ENCODE measurements around the gene SLC45A2.

Gene SLC45A2

DNA sequence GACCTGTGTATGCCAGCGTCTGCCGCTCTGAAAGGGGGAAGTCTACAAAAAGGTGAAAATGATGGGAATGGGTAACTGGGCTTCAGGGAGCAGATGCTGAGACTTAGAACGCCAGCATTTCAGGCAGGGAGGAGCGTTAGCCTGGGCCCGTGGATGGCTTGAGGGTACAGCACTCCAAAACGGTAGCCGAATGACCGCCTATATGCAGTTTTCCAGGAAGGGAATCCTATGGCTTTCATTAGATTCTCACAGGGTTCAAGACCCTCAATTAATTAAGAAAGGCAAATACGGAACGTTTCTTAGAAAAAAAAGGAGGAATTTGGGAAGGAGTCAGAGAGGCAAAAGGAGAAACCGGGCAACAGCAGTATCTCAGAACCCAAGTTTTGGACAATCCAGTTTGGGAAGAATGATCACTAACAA, 22.7 kb upstream of the SLC45A2 start:
- no peak for DNase-seq (ENCODE audit: low spot score)

DNA sequence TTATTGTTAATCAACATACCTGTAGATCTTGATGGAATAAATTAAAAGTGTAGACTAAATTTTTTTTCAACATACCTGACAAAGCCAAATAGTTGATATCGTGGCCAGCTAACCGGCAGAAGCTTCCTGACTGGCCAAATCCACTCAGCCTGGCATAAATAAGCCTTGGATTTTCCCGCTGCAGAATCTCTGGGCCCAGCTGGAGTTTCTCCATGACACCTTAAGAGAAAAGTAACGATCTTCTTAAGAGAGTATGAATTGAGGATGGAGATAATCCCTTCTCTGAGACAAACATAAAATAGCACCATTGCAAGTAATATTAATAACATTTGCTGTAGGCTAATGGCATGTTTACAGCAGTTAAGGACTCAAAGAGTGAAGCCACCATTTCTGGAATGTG, 21.2 kb upstream of the SLC45A2 start:
- DNase-seq (ENCODE audit: low spot score) = no peak

DNA sequence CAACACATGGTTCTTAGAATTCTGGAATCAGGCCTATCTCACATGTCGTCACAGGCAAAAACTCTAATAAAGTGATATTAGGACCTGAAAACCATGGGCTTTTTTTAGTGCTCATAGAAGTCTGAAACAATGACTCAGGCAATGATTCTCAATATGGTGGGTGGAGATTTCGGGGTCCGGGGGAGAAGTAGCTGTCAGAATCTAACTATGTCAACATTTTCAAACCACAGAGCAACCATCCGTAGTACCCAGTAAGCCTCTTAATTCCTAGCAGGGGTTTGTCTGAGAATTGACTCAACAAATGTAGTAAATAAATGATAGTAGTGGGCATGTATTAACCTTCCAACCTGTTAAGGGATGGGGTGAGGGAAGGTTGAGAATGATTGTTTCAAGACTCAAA, 20.7 kb upstream of the SLC45A2 start:
- no peak for DNase-seq (ENCODE audit: low spot score)

DNA sequence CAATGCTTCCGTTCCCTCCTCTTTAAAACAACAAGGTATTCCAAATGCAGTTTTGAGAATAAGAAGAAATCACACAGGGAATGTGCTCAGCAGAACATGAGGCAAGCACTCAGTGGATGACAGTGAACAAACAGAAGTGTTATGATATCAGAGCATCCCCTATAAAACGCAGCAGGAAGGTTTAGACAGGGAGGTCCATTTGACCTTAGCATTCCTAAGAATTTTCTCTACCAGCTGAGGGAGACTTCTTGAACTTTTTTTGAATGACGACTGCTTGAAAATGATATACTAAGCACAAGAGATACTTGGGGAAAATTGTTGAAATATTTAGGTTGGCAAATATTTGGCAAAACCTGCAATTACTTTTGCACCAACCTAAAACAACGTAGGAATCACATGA, 19.4 kb upstream of the SLC45A2 start:
- no peak for DNase-seq (ENCODE audit: low spot score)

DNA sequence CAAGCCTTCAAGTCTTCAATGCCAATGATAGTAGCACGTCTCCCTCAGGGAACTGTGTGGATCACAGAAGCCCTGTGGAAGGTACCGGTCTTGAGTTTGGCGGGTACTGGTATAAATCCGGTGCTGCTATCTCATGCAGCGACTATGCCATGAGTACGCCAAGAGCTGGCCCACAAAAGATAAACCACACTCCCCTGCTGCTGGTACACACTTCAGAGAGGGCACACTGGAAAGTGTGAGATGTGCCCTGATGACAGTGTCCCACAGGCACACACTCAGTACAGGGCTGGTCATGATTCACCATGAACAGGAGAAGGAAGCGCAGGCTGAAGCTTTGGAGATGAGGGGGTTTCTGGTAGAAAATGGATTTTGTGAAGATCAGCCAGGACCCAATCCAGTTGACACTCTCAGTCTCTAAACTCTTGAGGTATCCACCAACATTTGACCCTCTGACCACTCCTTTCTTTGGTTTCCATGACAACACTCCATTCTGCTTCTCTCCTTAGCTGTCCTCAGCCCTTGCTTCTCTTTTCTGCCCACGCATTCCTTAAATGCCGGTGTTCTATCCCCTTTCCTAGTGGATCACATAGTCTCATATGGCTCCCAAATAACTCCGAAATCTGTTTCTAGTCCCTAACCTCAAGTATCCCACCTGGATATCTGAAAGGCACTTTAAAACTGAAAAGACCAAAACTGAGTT, 18.3 kb upstream of the SLC45A2 start:
- DNase-seq (ENCODE audit: low spot score) = no peak

DNA sequence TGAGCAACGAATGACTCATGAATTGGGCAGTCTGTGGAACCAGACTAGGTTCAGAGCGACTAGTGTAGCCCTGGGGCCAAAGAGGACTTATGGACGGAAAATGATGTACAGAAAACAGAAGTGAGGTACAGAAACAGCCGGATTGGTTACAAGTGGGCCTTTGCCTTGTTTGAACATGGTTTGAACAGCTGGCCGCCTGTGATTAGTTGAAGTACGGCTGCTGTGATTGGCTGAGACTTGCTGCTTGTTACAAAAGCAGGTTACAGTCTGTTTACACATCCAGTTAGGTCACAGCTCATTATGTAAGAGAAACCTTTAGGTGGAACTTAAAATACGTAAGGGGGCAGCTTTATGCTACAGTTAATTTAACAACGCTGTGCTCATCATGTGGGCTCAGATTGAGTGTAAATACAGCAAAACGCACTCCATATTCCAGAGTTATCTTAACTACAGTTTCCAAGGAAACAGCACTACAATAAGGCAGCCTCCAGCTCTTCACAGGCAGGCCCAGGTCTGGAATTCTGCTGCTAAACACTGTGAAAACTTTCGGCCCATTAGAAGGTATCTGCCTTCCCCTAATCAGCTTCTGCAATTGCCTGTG, 16.8 kb upstream of the SLC45A2 start:
- no peak for DNase-seq (ENCODE audit: low spot score)

DNA sequence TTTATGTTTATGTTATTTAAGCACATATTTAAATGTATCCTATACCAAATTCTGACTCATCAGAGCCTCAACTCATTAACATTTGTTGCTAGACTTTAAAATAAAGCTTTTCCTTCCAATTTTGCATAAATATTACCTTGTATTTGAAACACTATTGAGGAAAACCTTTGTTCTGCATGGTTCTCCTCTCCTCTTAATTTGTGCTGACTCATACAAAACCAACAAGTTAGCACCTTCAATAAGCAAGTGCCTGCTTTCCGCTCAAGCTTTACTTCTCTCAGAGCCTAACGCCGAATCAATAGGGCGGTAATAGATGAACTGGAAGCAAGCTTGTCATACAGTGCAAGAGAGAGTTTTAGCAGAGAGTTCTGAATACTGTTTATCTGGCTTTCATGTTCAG, 15.5 kb upstream of the SLC45A2 start:
- DNase-seq (ENCODE audit: low spot score) = no peak

DNA sequence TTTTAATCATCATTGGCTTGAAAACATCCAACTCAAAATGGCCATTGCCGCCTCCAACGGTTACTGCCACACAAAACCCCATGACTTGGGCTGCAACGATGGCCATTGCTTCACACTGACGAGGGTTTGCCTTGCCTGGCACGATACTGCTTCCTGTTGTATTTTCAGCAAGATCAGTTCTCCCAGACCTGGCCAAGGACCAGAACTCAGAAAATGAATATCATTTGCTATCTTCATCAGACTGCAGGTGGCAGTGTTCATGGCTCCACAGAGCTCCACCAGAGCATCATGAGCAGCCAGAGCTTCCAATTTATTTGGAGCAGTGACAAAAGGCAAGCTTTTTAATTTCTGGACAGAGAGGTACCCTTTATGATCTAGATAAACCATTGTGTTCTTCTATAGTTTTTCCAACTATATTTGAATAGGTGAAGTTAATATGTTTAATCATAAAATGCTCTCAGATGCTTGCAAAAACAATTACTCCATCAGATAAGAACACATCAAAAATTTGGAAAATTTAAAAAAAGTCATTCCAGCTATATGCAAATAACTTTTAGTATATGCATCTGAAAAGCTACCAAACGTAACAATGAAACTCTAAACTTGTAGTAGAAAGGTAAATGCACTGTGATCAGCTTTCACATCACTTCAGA, 13.0 kb upstream of the SLC45A2 start:
- DNase-seq (ENCODE audit: low spot score) = peak; percentile 45

DNA sequence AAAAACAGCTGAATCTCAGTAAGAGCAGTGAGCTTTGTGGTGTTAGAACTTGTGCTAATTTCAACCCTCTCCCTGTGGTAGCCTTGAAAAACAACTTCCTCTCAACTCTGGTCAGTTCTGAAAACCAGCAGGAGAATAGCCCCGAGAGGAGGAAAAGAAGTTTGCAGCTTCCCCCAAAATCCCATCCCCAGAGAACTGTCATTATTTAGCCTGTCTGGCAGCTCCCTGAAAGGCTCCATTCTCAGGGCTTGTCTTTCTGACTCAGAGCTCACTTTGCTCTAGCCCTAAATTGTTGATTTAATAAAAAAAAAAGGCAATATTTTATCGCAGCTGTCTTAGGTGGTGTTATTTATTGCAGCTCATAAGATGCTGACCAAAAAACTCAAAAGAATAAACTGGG, 11.4 kb upstream of the SLC45A2 start:
- no peak for DNase-seq (ENCODE audit: low spot score)

DNA sequence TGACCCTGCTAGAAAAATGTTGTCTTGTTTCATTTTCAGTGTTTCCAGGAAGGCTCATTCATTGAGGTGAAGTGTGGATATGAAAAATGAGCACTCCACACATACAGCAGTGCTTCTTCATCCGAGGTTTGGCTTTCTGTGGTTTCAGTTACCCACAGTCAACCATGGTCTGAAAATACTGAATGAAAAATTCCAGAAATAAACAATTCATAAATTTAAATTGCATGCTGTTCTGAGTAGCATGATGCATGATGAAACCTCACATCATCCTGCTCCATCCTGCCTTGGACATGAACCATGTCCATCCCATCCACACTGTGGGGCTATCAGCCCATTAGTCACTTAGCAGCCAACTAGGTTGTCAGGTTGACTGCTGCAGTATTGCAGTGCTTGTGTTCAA, 10.4 kb upstream of the SLC45A2 start:
- no peak for DNase-seq (ENCODE audit: low spot score)

DNA sequence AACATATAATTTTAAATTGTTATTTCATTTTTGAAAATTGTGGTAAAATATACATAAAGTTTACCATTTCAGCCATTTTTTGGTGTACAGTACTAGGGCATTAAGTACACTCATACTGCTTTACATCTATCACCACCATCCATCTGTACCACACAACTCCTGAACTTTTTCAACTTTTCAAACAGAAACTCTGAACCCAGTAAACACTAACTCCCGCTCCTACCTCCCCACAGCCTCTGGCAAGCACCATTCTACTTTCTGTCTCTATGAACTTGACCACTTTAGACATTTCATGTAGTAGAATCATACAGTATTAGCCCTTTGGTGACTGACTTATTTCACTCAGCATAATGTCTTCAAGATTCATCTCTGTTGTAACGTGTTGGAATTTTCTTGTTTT, 8.4 kb upstream of the SLC45A2 start:
- no peak for DNase-seq (ENCODE audit: low spot score)

DNA sequence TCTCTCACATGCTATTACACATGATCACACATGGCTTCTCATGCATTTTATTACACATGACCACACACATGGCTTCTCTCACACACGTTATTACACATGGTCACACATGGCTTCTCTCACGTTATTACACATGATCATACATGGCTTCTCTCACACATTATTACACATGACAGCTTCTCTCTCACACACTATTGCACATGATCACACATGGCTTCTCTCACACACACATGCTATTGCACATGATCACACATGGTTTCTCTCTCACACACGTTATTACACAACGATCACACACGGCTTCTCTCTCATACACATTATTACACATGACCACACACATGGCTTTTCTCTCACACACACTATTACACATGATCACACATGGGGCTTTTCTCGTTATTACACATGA, 954 bp upstream of the SLC45A2 start:
- DNase-seq (ENCODE audit: low spot score) = no peak

DNA sequence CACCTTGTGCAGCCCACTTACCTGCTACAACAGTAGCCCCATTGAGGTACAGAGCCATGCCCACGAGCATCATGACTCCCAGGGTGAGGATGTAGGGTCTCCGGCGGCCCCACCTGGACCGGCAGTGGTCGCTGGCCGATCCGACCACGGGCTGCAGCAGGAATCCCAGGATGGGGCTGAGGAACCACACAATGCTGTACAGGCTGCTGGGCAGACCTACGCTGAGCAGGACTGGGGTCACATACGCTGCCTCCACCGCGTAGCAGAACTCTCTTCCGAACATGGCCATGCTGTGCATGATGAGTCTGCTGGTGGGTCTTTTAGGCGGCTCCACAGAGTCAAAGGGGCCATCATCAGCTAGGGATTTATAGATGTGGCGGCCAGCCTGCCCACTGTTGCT, 315 bp downstream of the SLC45A2 start:
- DNase-seq (ENCODE audit: low spot score) = no peak

DNA sequence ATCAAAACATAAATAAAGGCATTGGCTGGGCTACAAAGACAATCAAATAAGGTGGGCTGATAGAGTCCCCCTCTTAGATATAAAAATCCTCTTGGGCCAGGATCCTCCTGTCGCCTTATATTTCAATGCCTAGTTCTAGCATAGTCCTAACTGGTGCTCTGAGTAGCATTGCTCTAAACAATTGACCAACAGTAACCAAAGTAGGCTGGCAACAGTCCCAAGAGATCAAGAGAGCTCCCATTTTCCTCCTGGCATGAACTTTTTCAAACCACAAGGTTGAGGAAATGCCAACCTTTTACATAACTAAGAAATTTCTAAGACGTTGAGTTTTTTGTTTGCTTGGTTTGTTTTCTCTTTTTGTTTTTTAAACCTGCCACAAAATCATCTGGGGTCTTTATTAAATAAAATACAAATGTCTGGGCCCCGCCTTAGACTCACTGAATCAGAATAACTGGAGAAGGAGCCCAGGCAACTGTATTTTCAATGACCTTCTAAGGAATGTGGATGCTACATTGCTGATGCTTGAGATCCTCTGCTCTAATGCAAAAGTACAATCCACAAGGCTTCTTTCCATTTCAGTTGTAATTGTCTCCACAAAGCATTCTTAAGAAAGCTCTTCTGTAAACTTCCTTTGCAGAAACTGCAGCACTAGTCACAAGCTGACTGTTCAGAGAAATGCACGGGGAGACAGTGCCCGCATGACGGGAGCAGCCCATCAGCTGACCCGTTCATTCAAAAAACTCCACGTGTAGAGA, 2.9 kb downstream of the SLC45A2 start:
- DNase-seq (ENCODE audit: low spot score) = no peak

DNA sequence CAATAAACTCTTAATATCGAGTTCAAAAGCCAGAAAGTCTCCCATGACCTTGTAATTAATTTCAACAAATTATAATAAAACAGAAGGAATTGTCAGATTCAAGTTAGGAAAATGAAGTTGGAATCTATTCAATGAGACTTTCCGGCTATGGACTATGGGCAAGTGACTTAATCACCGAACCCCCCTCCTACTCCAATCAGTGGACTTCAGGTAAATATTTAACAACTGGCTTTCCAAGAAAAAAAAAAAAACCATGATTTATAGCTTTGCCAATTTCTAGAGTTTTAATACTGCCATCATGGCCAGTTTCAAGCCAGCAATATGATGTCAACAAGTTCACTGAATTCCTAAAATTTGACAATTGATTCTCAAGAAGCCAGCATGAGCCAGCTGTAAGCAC, 4.5 kb downstream of the SLC45A2 start:
- DNase-seq (ENCODE audit: low spot score) = no peak

DNA sequence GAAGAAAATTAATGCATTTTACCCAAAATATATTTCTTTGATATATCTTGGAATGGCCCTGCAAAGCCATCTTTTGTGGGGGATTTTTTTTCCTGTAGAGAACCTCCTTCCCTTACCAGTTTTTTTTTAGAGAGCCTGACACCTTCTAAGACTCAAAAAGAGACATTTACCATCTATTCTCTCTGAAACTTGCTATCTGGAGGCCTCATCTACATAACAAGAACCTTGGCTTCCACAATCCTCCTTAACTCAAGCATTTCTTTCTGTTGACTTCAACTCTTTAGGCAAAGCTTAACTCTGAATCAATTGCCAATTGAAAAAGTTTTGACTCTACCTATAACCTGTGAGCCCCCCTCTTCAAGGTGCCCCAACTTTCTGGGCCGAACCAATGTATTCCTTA, 6.2 kb downstream of the SLC45A2 start:
- no peak for DNase-seq (ENCODE audit: low spot score)

DNA sequence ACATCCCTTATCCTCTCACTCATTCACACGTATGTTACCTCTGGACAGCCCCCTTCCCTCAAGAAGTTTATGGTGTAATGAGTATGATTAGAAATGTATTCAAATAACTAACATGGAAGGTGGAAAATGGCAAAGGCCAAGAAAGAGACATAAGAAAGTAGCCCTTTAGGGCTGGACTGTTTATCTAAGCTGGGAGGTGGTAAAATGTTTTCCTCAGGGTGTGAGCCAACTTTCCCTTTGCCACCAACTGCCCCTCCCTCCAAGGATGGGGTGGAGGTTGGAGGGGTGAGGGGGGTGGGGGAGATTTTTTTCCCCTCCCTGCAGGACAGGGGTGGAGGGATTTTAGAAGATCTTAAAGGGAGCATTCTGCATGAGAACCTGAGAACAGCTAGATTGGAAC, 8.2 kb downstream of the SLC45A2 start:
- DNase-seq (ENCODE audit: low spot score) = no peak

DNA sequence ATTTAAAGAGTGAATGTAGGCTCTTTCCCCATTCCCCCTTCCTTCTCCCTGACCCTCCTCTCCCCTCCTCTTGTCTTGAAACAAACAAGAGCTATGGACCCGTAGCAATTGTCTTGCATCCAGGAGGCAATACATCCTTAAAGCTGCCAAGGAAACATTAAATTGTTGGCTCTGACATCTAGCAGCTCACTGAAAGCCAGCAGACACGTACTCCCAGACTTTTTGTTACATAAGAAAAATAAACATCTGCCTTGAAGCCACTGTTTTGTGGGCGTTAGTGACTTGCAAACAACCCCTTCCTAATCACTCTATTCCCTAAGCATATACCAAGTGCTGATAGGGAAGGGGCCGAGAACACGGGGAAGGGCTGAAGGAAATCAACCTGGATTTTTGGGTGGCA, 8.6 kb downstream of the SLC45A2 start:
- DNase-seq (ENCODE audit: low spot score) = no peak

DNA sequence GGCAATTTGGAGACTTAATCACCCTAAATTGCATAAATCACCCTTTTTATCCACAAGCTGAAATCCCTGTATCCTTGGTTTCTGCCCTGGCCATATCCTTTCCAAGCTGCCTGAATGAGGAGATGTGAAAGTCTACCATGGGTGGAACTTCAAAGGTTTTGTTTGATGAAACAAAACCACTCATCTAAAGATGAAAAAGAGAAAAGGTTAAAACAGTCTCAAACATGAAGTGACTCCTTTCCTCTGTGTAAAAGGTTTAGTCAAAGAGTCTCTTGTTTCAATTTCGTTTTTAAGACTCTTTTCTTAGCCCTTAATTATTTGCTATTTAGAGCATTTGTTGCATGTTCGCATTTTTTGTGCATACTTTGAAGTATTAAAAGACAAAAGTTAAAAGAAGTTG, 11.2 kb downstream of the SLC45A2 start:
- DNase-seq (ENCODE audit: low spot score) = no peak

DNA sequence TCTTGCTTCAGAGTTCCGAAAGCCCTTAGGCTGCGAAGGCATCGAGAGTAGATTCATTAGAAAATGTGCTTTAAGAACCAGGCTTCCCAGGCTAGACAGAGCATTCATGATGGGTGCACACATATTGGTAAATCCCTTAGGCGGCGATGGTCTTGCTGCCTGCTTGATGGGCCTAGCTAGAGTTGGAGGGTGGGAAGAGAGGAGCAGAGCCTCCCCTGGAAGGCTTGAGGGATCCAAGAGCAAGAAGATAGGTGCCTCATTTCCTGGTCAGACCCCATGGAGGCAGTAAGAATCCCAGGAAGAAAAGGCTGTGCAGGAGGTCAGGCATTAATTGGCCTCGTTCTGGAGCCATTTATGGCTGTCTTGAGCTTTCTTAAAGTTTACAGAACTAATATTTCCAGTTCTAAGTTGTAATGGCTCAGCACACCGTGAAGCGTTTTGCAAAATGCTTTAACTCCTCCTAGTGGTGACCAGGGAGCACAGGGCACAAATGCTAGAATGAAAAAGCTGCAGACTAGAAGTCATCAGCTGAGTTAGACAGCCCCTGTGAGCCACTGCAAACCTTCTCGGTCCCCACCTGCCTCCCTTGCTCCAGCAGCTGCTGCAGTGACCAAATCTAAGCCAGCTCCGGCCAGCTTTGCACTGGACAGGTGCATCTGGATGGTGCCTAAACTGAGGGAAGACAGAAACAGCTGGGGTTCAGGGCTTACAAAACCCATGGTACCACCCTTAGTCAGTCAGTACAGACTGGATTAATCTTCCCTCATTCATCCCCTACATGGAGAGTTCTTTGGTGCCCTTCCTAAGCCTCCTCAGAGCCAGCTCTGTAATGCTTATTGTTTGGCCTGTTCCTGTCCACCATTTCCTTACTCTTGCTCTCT, 14.7 kb downstream of the SLC45A2 start:
- peak; percentile 9 for DNase-seq (ENCODE audit: low spot score)

DNA sequence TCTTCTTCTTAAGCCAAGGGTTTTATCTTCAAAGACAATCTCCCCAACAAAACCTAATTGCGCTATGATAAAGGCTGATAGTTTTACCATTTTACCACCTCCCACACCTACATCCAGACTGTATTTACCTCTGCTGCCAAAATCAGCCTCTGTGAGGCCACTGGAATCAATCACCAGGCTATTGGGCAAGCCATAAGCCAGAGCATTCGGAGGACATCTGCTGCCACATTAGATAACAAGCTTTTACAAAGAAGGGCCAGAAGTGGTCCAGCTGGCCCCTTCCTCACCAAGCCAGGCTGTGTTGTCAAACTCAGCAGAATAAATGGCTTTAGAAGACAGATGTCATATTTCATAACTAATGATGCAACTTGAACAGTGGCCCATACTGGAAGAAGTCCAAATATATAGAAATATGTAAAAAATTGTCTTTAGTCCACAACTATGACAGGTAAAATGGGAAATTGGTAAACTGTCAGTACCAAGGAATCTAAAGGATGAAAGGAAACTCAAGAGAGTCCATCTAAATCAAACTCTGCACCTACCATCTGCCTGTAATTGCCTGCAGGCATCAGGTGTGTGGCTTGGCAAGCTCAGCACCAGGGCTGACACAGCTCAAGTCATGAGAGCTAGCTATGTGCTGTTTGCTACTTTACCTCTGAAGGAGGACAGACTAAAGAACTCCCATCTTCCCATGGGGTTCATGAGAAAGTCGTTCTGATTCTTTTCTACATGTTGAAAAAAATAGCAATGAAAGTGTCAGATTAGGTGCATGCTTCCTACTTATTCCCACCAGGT, 16.1 kb downstream of the SLC45A2 start:
- no peak for DNase-seq (ENCODE audit: low spot score)
